Measurements from ENCODE around the gene HOXC10. TPM values are rescaled to one million over a fixed set of nuclear protein-coding genes. Genes with fewer than 3 reads are reported as not detected.
A peak's percentile ranks its signal among the peaks of the same experiment; 100 is the strongest.

The HOXC10 gene
- total RNA-seq, 1 experiment from 2014 or later: not detected

- Mint-ChIP-seq H3K27ac (ENCODE audit: low read depth, unreplicated experiment) (peak overlapping the region; percentile 97), H3K36me3 (ENCODE audit: insufficient read depth, unreplicated experiment) (peaks cover 9% of the 10 kb centered on the region), H3K4me3 (ENCODE audit: unreplicated experiment) (no peak overlapping the region), H3K9me3 (ENCODE audit: unreplicated experiment) (no peaks in the 10 kb centered on the region), H3K4me1 (ENCODE audit: insufficient read depth, unreplicated experiment) (peaks cover 16% of the 10 kb centered on the region), H3K27me3 (ENCODE audit: insufficient read depth, unreplicated experiment) (no peaks in the 10 kb centered on the region)
- DNase-seq (ENCODE audit: unreplicated experiment): no peak
- ChIA-PET CTCF (interaction anchor here (0.6 to 12.4 kb wide), 7 partner anchors 30 to 214 kb away, joined by 3 to 200 read pairs (median 6); partner anchors contain the start of gene HOXC5), POLR2A (interaction anchor here (1.2 to 1.4 kb wide), 2 partner anchors 14 to 187 kb away, joined by 4 read pairs; partner anchors contain the start of gene SMUG1)
- no TSS peak for BruUV-seq (replicated peaks)
- TF ChIP-seq CTCF (IDR thresholded peaks at IDR 0.05; ENCODE audit: unreplicated experiment): no peak
- intact Hi-C loops (cut with micrococcal nuclease): loop anchor here (10.0 kb wide), 1 partner anchor 362 kb away; the partner anchor contains the start of gene GPR84
Measured at GRCh38 chr12:54002278-54002914, 17.4 kb downstream of the HOXC10 start.

GRCh38 chr12:54002915-54003389 lies 18.0 kb downstream of the HOXC10 start:
- DNase-seq (ENCODE audit: unreplicated experiment): no peak
- Mint-ChIP-seq H3K36me3 (ENCODE audit: insufficient read depth, unreplicated experiment) (peaks cover 9% of the 10 kb centered on the region), H3K4me1 (ENCODE audit: insufficient read depth, unreplicated experiment) (peaks cover 16% of the 10 kb centered on the region), H3K27me3 (ENCODE audit: insufficient read depth, unreplicated experiment) (no peaks in the 10 kb centered on the region), H3K4me3 (ENCODE audit: unreplicated experiment) (no peak overlapping the region), H3K27ac (ENCODE audit: low read depth, unreplicated experiment) (no peak overlapping the region), H3K9me3 (ENCODE audit: unreplicated experiment) (no peaks in the 10 kb centered on the region)
- ChIA-PET CTCF (interaction anchor here (0.9 to 12.4 kb wide), 7 partner anchors 30 to 213 kb away, joined by 3 to 200 read pairs (median 7); partner anchors contain the start of genes HOXC5 and SMUG1), POLR2A (interaction anchor here (0.9 kb wide), 1 partner anchor 199 kb away, joined by 4 read pairs; no protein-coding TSS in a partner anchor)
- no peak for TF ChIP-seq CTCF (IDR thresholded peaks at IDR 0.05; ENCODE audit: unreplicated experiment)
- intact Hi-C loops (cut with micrococcal nuclease): loop anchor here (10.0 kb wide), 1 partner anchor 362 kb away; the partner anchor contains the start of gene GPR84
- no TSS peak for BruUV-seq (replicated peaks)

GRCh38 chr12:54003625-54004024 lies 18.7 kb downstream of the HOXC10 start:
- peak overlapping the region; percentile 3 for H3K27ac Mint-ChIP-seq (ENCODE audit: low read depth, unreplicated experiment)
- peaks cover 9% of the 10 kb centered on the region for H3K36me3 Mint-ChIP-seq (ENCODE audit: insufficient read depth, unreplicated experiment)
- peaks cover 19% of the 10 kb centered on the region for H3K4me1 Mint-ChIP-seq (ENCODE audit: insufficient read depth, unreplicated experiment)
- H3K9me3 Mint-ChIP-seq (ENCODE audit: unreplicated experiment): no peaks in the 10 kb centered on the region
- POLR2A ChIA-PET: interaction anchor here (0.8 to 0.9 kb wide), 2 partner anchors 65 to 198 kb away, joined by 4 read pairs; partner anchors contain the start of gene HOXC13
- no peaks in the 10 kb centered on the region for H3K27me3 Mint-ChIP-seq (ENCODE audit: insufficient read depth, unreplicated experiment)
- intact Hi-C loops (cut with micrococcal nuclease): loop anchor here (10.0 kb wide), 1 partner anchor 361 kb away; the partner anchor contains the start of gene GPR84
- CTCF ChIA-PET: interaction anchor here (0.9 to 12.4 kb wide), 7 partner anchors 18 to 257 kb away, joined by 3 to 200 read pairs (median 7); partner anchors contain the start of gene SMUG1
- no TSS peak for BruUV-seq (replicated peaks)
- H3K4me3 Mint-ChIP-seq (ENCODE audit: unreplicated experiment): no peak overlapping the region
- DNase-seq (ENCODE audit: unreplicated experiment): no peak
- no peak for TF ChIP-seq CTCF (IDR thresholded peaks at IDR 0.05; ENCODE audit: unreplicated experiment)

Data from MCF 10A (cell line).